NCI-H2171 treated with DMSO at 0.1 percent for 48 hours (cell line): ENCODE measurements around the gene HNRNPLL.

Experiments
- DNase-seq: peaks from one replicate; lab custom pipeline; 2025; lab: John Stamatoyannopoulos, UW

The HNRNPLL gene

DNA sequence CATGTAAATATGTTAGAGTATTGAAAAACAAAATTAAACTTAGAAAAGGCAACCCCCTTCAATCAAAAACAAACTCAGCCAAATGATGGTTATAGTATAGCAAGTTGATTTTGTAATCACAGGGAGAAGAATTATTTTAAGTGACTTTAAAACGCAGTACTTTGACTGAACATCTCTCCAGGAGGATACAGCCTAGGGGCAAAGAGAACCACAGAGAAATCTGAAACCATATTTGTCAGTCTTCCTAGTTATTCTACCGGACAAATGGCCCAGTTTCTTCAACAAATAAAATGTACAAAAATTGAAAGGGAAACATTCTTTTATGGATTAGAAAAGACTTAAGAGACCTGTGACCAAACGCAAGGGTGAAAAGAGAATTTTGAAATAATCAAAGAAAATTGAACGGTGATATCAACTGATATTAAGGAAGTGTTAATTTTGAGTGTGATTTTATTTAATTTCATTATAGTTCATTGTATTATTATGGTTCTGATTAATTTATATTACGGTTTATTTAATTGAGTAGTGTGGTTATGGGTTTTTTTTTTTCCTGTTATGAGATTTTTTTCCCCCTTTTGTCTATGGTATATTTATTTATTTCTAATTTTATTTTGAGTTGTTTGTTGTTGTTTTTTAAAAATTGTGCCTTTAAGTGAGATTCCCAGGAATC lies 75.3 kb downstream of the HNRNPLL start:
- DNase-seq, result no peak

DNA sequence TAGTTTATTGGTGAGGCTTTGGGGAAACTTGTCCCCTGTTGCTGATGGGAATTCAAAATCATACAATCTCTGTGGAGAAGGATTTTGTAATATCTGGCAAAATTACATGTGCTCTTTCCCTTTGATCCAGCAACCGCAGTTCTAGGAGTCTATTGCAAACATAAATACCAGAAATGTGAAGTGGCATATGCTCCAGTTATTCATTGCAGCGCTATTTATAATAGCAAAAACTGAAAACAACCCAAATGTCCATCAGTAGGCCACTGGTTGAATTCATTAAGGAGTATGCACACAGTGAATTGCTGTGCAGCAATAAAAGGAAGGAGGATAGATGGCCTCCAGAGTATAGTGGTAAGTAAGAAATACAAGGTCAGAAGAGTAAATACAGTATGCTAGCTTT lies 76.5 kb downstream of the HNRNPLL start:
- peak; percentile 9 for DNase-seq

DNA sequence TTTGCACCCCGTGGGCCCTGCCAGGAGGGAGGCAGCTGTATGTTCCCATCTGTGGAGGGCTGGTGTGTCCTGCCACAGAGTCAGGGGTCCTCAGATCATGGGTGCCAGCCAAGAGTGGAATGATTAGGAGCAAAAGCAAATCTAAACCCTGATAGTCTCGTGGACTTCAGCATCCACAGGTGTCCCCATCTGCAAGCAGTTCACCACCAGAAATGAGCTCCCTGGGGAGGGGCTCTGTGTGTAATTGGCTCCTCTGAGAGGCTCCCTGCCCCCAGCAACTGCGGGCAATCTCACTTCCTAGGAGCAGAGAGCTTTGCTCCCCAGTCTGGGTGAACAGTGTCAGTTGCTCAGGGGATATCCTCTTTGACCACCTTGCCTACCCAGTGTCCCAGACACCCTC lies 78.1 kb downstream of the HNRNPLL start:
- peak; percentile 75 for DNase-seq

DNA sequence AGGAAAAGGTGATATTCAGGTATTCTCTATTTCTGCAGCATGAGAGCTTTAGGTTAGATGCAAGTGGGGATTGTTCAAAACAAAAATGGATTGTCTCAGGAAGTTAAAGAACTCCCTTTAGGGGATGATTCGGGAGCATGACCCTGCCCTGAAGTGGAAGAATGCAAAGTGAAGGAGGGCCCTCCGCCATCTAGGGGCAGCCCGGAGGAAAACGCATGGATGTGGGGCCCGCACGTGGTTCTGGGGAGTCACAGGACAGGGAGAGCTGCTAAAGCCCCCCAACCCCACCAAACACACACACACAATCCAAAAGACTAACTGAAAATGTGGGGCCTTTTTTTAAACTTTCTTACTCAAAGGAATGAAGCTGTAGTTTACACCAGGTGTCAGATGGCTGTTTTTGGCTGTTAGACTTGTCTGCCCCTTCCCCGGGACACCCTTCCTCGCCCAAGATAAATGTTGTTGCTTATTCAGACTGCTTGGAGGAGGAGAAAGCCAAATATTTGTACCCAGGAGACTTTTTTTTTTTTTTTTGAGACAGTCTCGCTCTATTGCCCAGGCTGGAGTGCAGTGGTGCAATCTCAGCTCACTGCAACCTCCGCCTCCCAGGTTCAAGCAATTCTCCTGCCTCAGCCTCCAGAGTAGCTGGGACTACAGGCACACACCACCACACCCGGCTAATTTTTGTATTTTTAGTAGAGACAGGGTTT lies 78.8 kb downstream of the HNRNPLL start:
- DNase-seq, result peak; percentile 10

DNA sequence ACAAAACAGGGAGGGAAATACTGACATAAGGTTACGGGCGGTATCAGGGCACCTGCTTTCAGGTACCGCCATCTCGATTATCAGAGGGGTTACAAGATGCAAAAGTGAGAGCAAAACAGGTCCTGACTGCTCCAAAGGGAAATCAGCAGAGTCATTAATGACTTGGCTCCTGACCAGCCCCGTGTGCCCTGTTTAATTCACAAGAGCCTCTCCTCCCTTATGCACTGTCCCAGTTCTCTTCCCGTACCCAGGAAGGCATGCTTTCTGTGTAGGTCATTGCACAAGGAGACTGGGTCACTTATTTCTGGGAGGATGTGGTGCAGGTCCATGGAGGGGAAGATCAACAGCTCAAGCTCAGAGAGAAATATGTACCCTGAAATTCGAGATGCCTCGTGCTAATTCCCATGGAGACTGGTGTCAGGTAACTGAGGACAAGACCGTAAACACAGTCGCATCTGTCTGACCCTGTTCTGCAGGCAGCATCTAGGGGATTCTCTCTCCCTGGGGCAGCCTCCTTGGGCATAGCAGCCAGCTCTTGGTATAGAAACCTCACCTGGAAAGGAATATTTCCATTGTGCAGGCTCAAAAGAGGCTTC lies 79.9 kb downstream of the HNRNPLL start:
- peak; percentile 97 for DNase-seq

DNA sequence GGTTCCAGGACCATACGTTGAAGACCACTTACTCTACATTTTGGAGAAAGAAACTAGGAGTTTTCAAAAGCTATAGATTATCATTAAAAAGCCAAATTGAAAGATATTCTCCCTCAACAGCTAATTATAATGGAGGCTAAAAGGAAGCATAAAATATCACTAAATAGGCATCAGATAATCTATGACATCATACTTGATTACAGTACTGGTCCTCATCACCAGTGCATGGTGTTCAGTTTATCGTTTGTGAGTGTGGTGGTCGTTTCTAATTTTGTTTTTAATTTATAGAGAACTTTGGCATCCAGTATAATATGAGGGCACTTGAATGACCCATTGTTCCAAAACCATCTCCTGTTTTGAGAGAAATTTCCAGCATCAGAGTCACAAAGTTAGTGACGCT lies 80.9 kb downstream of the HNRNPLL start:
- no peak for DNase-seq

DNA sequence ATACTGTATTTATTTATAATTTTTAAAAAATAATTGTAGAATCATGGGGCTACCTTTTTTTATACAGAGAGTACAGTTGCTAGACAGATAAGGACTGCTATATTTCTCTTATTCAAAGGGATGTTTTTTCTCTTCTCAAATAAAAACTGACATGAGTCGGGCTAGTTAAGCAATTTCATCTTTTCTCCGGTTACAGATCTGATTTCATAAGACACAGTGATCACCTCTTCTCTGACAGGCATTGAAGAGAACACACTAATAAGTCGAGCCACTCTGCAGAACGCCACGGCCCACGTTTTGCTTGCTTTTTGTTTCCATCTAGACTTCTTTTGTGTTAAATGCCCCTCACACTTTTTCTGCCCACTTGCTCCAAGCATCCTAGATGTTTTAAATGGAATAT lies 85.4 kb downstream of the HNRNPLL start:
- DNase-seq, result no peak

DNA sequence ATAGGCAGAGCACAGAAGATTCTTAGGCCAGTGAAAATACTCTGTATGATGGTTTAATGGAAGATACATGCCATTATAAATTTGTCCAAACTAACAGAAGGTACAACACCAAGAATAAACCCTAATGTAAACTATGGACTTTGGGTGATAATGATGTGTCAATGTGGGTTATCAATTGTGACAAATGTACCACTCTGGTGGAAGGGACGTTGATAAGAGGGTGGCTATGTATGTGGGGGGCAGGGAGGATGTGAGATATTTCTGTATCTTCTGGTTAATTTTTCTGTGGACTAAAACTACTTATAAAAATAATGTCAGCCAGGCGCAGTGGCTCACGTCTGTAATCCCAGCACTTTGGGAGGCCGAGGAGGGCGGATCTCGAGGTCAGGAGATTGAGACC lies 86.2 kb downstream of the HNRNPLL start:
- DNase-seq, result no peak

DNA sequence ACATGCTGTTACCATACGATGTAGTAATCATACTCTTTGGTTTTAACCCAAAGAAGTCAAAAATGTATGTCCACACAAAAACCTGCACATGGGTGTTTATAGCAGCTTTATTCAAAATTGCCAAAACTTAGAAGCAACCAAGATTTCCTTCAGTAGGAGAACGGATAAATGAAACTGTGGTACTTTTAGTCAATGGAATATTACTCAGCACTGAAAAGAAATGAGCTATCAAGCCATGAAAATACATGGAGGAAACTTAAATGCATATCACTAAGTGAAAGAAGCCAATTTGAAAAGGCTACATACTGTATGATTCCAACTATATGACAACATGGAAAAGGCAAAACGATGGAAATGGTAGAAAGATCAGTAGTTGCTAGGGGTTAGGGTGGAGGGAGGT lies 86.6 kb downstream of the HNRNPLL start:
- no peak for DNase-seq

DNA sequence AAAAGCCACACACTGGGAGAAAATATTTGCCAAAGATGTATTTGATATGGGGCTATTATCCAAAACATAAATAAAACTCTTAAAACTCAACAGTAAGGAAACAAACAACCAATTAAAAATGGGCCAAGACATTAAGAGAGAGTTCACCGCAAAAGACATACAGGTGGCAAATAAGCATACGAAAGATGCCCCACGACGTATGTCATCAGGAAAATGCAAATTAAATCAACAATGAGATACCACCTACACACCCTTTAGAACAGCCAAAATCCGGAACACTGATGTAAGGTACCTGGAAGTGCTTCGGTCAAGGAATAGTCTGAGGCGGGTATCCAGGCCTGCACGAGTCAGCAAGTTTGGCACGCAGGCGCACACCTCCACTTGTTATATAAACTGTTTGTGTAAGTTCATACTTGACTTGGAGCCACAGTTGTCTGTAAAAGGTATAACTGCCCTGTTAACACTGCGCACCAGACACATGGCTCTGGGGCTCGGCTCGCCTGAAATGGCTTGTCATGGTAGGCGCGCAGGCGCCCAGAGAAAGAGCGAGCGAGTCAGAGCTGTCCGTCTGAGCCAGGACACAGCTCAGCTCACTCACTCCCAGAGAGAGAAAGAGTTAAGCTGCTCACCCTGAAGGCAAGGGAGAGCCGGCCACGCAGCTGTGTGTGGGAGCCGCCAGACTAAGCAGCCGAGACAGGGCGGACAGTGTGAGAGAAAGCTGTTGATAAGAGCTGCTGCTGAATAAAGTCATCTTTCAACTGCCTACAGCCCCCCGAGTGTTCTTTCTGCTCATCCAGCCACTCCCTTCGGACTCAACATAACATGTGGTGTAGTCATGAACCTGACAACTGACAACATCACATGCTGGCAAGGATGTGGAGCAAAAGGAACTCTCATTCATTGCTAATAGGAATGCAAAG lies 87.3 kb downstream of the HNRNPLL start:
- no peak for DNase-seq

DNA sequence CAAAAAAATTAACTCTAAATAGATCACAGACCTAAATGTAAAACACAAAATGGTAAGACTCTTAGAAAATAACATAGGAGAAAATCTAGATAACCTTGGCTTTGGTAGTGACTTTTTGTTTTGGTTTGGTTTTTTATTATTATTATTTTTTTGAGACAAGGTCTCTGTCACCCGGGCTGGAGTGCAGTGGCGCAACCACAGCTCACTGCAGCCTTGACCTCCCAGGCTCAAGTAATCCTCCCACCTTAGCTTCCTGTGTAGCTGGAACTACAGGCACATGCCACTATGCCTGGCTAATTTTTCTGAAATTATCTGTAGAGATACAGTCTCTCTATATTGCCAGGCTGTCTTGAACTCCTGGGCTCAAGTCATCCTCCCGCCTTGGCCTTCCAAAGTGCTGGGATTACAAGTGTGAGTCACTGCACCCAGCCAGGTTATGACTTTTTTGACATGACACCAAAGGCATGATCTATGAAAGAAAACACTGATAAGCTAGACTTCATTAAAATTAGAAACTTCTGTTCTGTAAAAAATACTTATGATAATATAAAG lies 88.0 kb downstream of the HNRNPLL start:
- DNase-seq, result no peak

DNA sequence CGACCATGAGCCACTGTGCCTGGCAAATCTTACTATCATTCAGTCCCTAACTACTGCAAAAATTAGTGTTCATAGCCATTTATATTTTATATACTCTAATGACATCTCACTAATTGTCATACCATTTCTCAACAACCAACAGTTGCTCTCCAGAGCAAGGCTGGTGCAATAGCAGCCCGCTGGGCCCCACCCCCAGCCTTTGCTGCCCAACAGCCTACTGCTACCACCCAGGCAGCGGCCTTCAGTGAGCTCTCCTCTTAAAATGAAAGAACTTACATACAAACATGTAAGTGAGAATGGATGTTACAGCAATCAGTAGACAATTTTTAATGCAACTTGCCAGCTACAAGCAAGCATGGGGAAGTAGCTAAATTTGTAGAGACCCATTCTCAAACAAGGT lies 90.5 kb downstream of the HNRNPLL start:
- DNase-seq, result no peak
